Neural crest cell (in vitro differentiated cells): Measurements from ENCODE around the gene DACH2. TPM values are rescaled to one million over a fixed set of nuclear protein-coding genes. Genes with fewer than 3 reads are reported as not detected.

Experiments used
- DNase-seq: peaks from one replicate; pipeline ENCODE4 v3.0.0; 2021; ENCODE audit warnings: low read depth, mixed read lengths, low spot score
- H3K27ac Mint-ChIP-seq: one replicate; pipeline ENCODE4 v1.8.0; 2021; ENCODE audit warnings: mild to moderate bottlenecking, mixed read lengths; ENCODE audit not compliant: unreplicated experiment
- H3K27me3 Mint-ChIP-seq: 2 replicates; pipeline ENCODE4 v1.8.0; 2021; ENCODE audit warnings: low read depth, mild to moderate bottlenecking, mixed read lengths
- H3K36me3 Mint-ChIP-seq: 2 replicates; pipeline ENCODE4 v1.8.0; 2021; ENCODE audit warnings: low read depth, mild to moderate bottlenecking, mixed read lengths
- H3K4me1 Mint-ChIP-seq: 2 replicates; pipeline ENCODE4 v1.8.0; 2021; ENCODE audit warnings: mixed read lengths
- H3K4me3 Mint-ChIP-seq: one replicate; pipeline ENCODE4 v1.8.0; 2021; ENCODE audit warnings: mild to moderate bottlenecking, mixed read lengths
- H3K9me3 Mint-ChIP-seq: 2 replicates; pipeline ENCODE4 v1.8.0; 2021; ENCODE audit warnings: mixed read lengths
- CTCF ChIP-seq: fragments of 200-600 bp; sonication (generic); conservative IDR thresholded peaks from 2 replicates; pipeline ENCODE4 v1.5.0; 2021; ENCODE audit warnings: antibody characterized with exemption, mild to moderate bottlenecking
- long read RNA-seq: library from polyadenylated mRNA; unstranded; transcript quantifications from one replicate; pipeline ENCODE4 v2.0.0, GENCODE V29; 2020
- total RNA-seq: library from RNA; stranded (reverse); gene quantifications from 2 replicates; pipeline ENCODE4 v1.2.1, GENCODE V29; 2021

The DACH2 gene
- 1.0 and 1.2 TPM in 2 replicates for total RNA-seq
- long read RNA-seq, partial matches to known transcripts = 1 of 1 reads
- long read RNA-seq, other reads (novel, unspliced or antisense) = 0 of 1 reads

- H3K27ac Mint-ChIP-seq = no peak within 1 kb of the TSS
- no peak for TF ChIP-seq CTCF
- peak within 1 kb of the TSS; percentile 92 for H3K4me3 Mint-ChIP-seq
- H3K27me3 Mint-ChIP-seq = peaks cover 83% of the 10 kb centered on the region
- no peaks in the 10 kb centered on the region for H3K36me3 Mint-ChIP-seq
- peak; percentile 73 for DNase-seq
- peaks cover 19% of the 10 kb centered on the region for H3K4me1 Mint-ChIP-seq
- no peaks in the 10 kb centered on the region for H3K9me3 Mint-ChIP-seq
These were observed at the start of gene DACH2 for GRCh38 chrX:86148024-86148511. Gene DACH2, plus strand, starts transcription at chrX:86148451.

- TF ChIP-seq CTCF = no peak
- Mint-ChIP-seq H3K9me3 (no peaks in the 10 kb centered on the region), H3K4me3 (no peak overlapping the region), H3K36me3 (no peaks in the 10 kb centered on the region), H3K4me1 (peaks cover 4% of the 10 kb centered on the region), H3K27ac (no peak overlapping the region), H3K27me3 (no peaks in the 10 kb centered on the region)
- DNase-seq = no peak
These were observed 45.9 kb upstream of the DACH2 start for GRCh38 chrX:86102341-86102740.

GRCh38 chrX:86103061-86103460, 45.2 kb upstream of the DACH2 start:
- no peak for TF ChIP-seq CTCF
- H3K9me3 Mint-ChIP-seq = no peaks in the 10 kb centered on the region
- H3K36me3 Mint-ChIP-seq = no peaks in the 10 kb centered on the region
- no peaks in the 10 kb centered on the region for H3K27me3 Mint-ChIP-seq
- peaks cover 4% of the 10 kb centered on the region for H3K4me1 Mint-ChIP-seq
- no peak overlapping the region for H3K27ac Mint-ChIP-seq
- no peak overlapping the region for H3K4me3 Mint-ChIP-seq
- DNase-seq = no peak

- no peak for DNase-seq
- no peak for TF ChIP-seq CTCF
- no peaks in the 10 kb centered on the region for H3K9me3 Mint-ChIP-seq
- no peak overlapping the region for H3K27ac Mint-ChIP-seq
- no peaks in the 10 kb centered on the region for H3K36me3 Mint-ChIP-seq
- H3K27me3 Mint-ChIP-seq = no peaks in the 10 kb centered on the region
- peaks cover 4% of the 10 kb centered on the region for H3K4me1 Mint-ChIP-seq
- no peak overlapping the region for H3K4me3 Mint-ChIP-seq
These were observed 43.7 kb upstream of the DACH2 start for GRCh38 chrX:86104526-86104925.

- DNase-seq = no peak
These were observed 26.3 kb upstream of the DACH2 start for GRCh38 chrX:86121916-86122315.

More at GRCh38 chrX:86121916-86122315, 26.3 kb upstream of the DACH2 start:
- no peak for TF ChIP-seq CTCF
- H3K4me1 Mint-ChIP-seq = no peaks in the 10 kb centered on the region
- H3K27ac Mint-ChIP-seq = no peak overlapping the region
- peaks cover 22% of the 10 kb centered on the region for H3K9me3 Mint-ChIP-seq
- no peaks in the 10 kb centered on the region for H3K27me3 Mint-ChIP-seq
- no peak overlapping the region for H3K4me3 Mint-ChIP-seq
- peaks cover 14% of the 10 kb centered on the region for H3K36me3 Mint-ChIP-seq
